Smooth muscle cell (in vitro differentiated cells): ENCODE results near the gene AFAP1. TPM values are rescaled to one million over a fixed set of nuclear protein-coding genes. Genes with fewer than 3 reads are reported as not detected.

ENCODE experiments used
- DNase-seq: peaks from one replicate; lab custom pipeline; 2025; ENCODE audit not compliant: unreplicated experiment; lab: John Stamatoyannopoulos, UW
- H2AFZ ChIP-seq: fragments of 200-600 bp; sonication (generic); 2 replicates; pipeline ENCODE4 v1.6.0; 2016; ENCODE audit warnings: antibody characterized with exemption, low read depth, mild to moderate bottlenecking
- H3F3A ChIP-seq: fragments of 200-600 bp; sonication (generic); 2 replicates; pipeline ENCODE4 v1.6.0; 2017; ENCODE audit warnings: antibody characterized with exemption, low read depth
- H3K27ac ChIP-seq: fragments of 200-600 bp; sonication (generic); 2 replicates; pipeline ENCODE4 v1.5.1; 2016; ENCODE audit warnings: low read depth, mild to moderate bottlenecking
- H3K27me3 ChIP-seq: fragments of 200-600 bp; sonication (generic); 2 replicates; pipeline ENCODE4 v1.6.1; 2016; ENCODE audit warnings: low read depth, mild to moderate bottlenecking
- H3K36me3 ChIP-seq: fragments of 200-600 bp; sonication (generic); 2 replicates; pipeline ENCODE4 v1.5.1; 2016; ENCODE audit warnings: low read depth
- H3K4me1 ChIP-seq: fragments of 200-600 bp; sonication (generic); 2 replicates; pipeline ENCODE4 v1.5.1; 2016; ENCODE audit warnings: low read depth
- H3K4me2 ChIP-seq: fragments of 200-600 bp; sonication (generic); 2 replicates; pipeline ENCODE4 v1.6.0; 2016; ENCODE audit warnings: mild to moderate bottlenecking
- H3K4me3 ChIP-seq: fragments of 200-600 bp; sonication (generic); 2 replicates; pipeline ENCODE4 v1.5.1; 2016; ENCODE audit warnings: mild to moderate bottlenecking
- H3K79me2 ChIP-seq: fragments of 200-600 bp; sonication (generic); 2 replicates; pipeline ENCODE4 v1.6.0; 2016; ENCODE audit warnings: low read depth, mild to moderate bottlenecking
- H3K9ac ChIP-seq: fragments of 200-600 bp; sonication (generic); 2 replicates; pipeline ENCODE4 v1.6.0; 2016; ENCODE audit warnings: low read depth
- H3K9me3 ChIP-seq: fragments of 200-600 bp; sonication (generic); replicated peaks from 2 replicates; pipeline ENCODE4 v1.5.1; 2016; ENCODE audit warnings: low read depth
- H4K20me1 ChIP-seq: fragments of 200-600 bp; sonication (generic); 2 replicates; pipeline ENCODE4 v1.6.0; 2016; ENCODE audit warnings: low read depth
- WGBS: methylation state at CpG from one replicate; pipeline ENCODE4 v1.1.7; 2016; ENCODE audit warnings: low lambda C conversion rate; 5-methylcytosine and 5-hydroxymethylcytosine counted together
- polyA plus RNA-seq: library from polyadenylated mRNA; unstranded; fragments of >200 nt; fragmentation: Nextera tagmentation; extraction: Ambion mirVana; gene quantifications from 2 replicates; pipeline ENCODE4 v1.2.1, GENCODE V29; 2016
- total RNA-seq: library from RNA; depleted of rRNA; stranded (reverse); fragments of >200 nt; gene quantifications from 2 replicates; pipeline ENCODE4 v1.2.3, GENCODE V29; 2014
- TF ChIP-seq, protein P1 (sequence below): fragments of 200-600 bp; sonication (generic); IDR thresholded peaks from 2 replicates; pipeline ENCODE4 v1.5.1; 2017; ENCODE audit warnings: borderline replicate concordance, mild to moderate bottlenecking, antibody characterized with exemption; ENCODE audit not compliant: insufficient read depth, poor library complexity, severe bottlenecking

Gene AFAP1
- total and polyA plus RNA-seq, 2 experiments from 2014 or later, result 12.6 to 24.8 TPM

GRCh38 chr4:7917669-7918068, 22.0 kb downstream of the AFAP1 start:
- no peaks in the 10 kb centered on the region for H3K27me3 ChIP-seq
- H3K27ac ChIP-seq, result no peak overlapping the region
- no peak for DNase-seq
- TF ChIP-seq, protein P1, sequence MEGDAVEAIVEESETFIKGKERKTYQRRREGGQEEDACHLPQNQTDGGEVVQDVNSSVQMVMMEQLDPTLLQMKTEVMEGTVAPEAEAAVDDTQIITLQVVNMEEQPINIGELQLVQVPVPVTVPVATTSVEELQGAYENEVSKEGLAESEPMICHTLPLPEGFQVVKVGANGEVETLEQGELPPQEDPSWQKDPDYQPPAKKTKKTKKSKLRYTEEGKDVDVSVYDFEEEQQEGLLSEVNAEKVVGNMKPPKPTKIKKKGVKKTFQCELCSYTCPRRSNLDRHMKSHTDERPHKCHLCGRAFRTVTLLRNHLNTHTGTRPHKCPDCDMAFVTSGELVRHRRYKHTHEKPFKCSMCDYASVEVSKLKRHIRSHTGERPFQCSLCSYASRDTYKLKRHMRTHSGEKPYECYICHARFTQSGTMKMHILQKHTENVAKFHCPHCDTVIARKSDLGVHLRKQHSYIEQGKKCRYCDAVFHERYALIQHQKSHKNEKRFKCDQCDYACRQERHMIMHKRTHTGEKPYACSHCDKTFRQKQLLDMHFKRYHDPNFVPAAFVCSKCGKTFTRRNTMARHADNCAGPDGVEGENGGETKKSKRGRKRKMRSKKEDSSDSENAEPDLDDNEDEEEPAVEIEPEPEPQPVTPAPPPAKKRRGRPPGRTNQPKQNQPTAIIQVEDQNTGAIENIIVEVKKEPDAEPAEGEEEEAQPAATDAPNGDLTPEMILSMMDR, result no peak
- H3K4me1 ChIP-seq, result no peaks in the 10 kb centered on the region
- H3K4me2 ChIP-seq, result no peak overlapping the region
- no peak overlapping the region for H3K4me3 ChIP-seq
- no peak overlapping the region for H2AFZ ChIP-seq
- no peak overlapping the region for H3K9ac ChIP-seq
- WGBS, result 79% methylated on average over 6 of the region's 6 CpGs
- peaks cover 3% of the 10 kb centered on the region for H3F3A ChIP-seq
- no peaks in the 10 kb centered on the region for H3K9me3 ChIP-seq
- H3K36me3 ChIP-seq, result no peaks in the 10 kb centered on the region
- H3K79me2 ChIP-seq, result peaks cover 89% of the 10 kb centered on the region
- peaks cover 69% of the 10 kb centered on the region for H4K20me1 ChIP-seq

GRCh38 chr4:7915875-7916242, 23.8 kb downstream of the AFAP1 start:
- Histone ChIP-seq H3K4me3 (no peak overlapping the region), H3K27me3 (no peaks in the 10 kb centered on the region), H2AFZ (no peak overlapping the region), H4K20me1 (peaks cover 54% of the 10 kb centered on the region), H3F3A (peaks cover 16% of the 10 kb centered on the region), H3K79me2 (peaks cover 82% of the 10 kb centered on the region), H3K27ac (no peak overlapping the region), H3K9ac (no peak overlapping the region), H3K36me3 (no peaks in the 10 kb centered on the region), H3K4me2 (no peak overlapping the region), H3K9me3 (no peaks in the 10 kb centered on the region), H3K4me1 (peaks cover 12% of the 10 kb centered on the region)
- DNase-seq, result no peak
- 76% methylated on average over 6 of the region's 6 CpGs for WGBS
- TF ChIP-seq, protein P1, result no peak

GRCh38 chr4:7912826-7913225, 26.8 kb downstream of the AFAP1 start:
- WGBS, result 100% methylated on average over 1 of the region's 1 CpG
- no peaks in the 10 kb centered on the region for H3K36me3 ChIP-seq
- peak overlapping the region; percentile 87 for H3K27ac ChIP-seq
- peaks cover 19% of the 10 kb centered on the region for H3F3A ChIP-seq
- H3K27me3 ChIP-seq, result no peaks in the 10 kb centered on the region
- TF ChIP-seq, protein P1, result no peak
- no peak for DNase-seq
- no peaks in the 10 kb centered on the region for H3K9me3 ChIP-seq
- no peak overlapping the region for H2AFZ ChIP-seq
- H3K9ac ChIP-seq, result no peak overlapping the region
- no peak overlapping the region for H3K4me3 ChIP-seq
- peaks cover 51% of the 10 kb centered on the region for H4K20me1 ChIP-seq
- H3K4me1 ChIP-seq, result peaks cover 23% of the 10 kb centered on the region
- H3K79me2 ChIP-seq, result peaks cover 87% of the 10 kb centered on the region
- no peak overlapping the region for H3K4me2 ChIP-seq

DNA sequence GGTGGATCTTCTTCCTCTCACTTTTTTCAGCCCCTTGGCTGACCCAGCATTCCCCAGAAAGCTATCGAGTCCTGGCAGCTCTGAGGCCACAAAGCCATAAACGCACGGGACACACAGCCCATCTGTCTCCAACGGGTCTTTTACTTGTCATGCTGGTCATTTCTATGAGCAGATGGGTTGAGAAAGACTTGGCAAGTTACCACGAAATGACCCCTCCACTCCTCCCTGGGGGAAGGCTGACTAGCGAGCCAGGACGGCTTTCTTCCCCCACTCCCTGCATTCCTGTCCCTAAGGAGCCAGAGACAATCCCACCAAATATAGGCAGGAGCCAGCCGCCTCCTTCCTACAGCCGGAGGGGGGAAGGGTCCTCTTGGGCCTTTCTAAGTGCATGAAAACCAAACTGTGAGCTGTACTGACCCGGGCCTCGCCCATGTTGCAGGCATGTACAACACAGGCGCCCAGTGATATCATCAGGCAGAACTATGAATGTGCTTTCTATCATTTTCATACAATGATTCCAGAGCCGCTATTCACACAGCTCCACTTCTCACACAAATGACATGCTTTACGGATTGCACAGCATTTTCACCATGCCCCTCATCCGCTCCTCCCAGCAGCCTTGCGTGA, 28.6 kb downstream of the AFAP1 start:
- Histone ChIP-seq H3K79me2 (peaks cover 86% of the 10 kb centered on the region), H3F3A (peaks cover 19% of the 10 kb centered on the region), H3K27me3 (no peaks in the 10 kb centered on the region), H3K27ac (peak overlapping the region; percentile 87), H2AFZ (peak overlapping the region; percentile 22), H3K36me3 (no peaks in the 10 kb centered on the region), H3K4me3 (no peak overlapping the region), H3K4me2 (peak overlapping the region; percentile 79), H3K9ac (peak overlapping the region; percentile 52), H4K20me1 (peaks cover 43% of the 10 kb centered on the region), H3K9me3 (no peaks in the 10 kb centered on the region), H3K4me1 (peaks cover 23% of the 10 kb centered on the region)
- 11% methylated on average over 16 of the region's 16 CpGs for WGBS
- TF ChIP-seq, protein P1, result no peak
- no peak for DNase-seq
